ENCODE data around the gene ONECUT1.

Gene ONECUT1

GRCh38 chr15:52733696-52734255 lies 56.4 kb downstream of the ONECUT1 start:
- DNase-seq (ENCODE audit: low read depth in 3 of 3) = no peak

- no peak for DNase-seq (ENCODE audit: low read depth in 3 of 3)
These were observed 57.0 kb downstream of the ONECUT1 start for GRCh38 chr15:52733088-52733487.

DNA sequence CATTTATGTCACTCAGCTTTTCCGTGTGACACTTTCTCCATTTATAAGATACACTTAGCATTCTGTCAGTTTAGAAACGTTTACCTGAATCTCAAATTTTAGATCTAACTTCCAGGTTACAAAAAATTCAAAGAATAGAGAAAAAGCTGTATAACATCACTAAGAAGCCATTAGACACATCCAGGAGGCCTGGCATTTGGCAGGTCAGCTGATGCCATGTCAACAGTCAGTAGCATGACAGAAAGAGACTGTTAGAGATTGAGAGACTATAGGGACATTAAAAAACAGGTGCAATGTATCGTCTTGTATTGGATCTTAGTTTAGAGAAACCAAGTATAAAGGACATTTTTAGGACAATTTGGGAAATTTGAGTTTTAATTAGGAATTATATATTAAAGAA lies 57.6 kb downstream of the ONECUT1 start:
- no peak for DNase-seq (ENCODE audit: low read depth in 3 of 3)

DNA sequence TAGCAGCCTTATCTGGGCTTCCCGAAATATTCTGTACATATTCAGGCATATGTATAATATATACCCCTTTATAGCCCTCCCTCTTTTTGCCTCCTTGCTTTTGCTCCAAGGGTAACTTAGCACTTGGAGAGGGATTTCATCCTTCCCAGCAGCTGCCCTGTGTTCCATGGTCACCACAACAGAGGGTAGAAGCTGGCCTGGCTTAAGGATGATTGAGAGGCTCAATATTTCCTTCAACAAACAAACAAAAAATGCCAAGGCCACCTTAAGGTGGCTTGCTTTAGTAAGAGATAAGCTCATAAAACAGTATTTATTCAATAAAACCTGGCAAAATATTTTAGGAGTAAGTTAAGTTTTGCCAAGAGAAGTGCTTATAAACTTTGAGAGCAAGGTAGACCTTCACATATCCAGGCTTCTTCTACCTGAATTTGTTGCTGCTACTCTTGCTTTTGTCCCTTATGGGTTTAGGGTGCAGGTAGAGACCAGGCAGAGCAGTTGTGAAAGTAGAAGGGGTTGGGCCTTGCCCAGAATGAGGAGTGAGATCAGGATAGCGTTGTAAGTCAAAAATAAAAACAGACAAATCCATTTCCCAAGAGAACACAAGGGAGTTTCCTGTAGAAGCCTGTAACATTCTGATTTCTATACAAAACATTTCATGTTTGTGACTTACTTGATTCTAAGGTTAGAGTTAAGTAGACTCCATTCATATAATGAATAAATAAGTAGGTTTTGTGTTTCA lies 58.2 kb downstream of the ONECUT1 start:
- DNase-seq (ENCODE audit: low read depth in 3 of 3) = no peak

DNA sequence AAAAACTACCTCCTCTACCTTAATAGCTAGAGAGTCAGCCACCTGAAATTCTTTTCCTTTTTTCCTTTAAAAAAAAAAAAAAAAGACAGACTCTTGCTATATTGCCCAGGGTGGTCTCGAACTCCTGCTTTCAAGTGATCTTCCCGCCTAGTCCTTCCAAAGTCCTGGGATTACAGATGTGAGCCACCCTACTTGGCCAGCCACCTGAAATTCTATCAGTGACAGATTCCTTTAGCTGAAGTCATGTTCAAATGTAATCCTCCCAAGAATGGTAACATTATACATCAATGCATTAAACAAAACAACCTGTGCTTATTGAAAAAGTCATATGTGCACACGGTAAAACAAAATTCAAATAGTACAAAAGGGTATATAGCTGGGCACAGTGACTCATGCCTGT lies 59.1 kb downstream of the ONECUT1 start:
- no peak for DNase-seq (ENCODE audit: low read depth in 3 of 3)

DNA sequence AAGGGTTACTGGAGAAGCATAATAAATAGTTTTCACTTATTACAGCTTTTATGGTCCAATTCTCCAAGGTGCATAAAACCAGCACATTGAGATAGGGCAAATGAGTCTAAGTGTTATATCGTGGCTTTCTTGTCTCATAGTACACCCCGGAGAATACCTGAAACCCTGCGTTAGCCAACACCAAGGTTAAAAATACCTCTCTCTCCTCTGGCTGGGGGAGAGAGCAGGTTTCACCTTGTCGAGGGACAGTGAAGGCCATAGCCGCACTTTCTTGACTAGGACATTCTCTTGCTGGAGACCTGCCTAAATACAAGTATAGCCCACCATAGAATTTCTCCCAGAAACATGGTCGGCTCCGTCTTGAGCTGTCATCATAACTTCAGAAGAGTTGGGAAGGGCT lies 59.5 kb downstream of the ONECUT1 start:
- DNase-seq (ENCODE audit: low read depth in 3 of 3) = no peak

DNA sequence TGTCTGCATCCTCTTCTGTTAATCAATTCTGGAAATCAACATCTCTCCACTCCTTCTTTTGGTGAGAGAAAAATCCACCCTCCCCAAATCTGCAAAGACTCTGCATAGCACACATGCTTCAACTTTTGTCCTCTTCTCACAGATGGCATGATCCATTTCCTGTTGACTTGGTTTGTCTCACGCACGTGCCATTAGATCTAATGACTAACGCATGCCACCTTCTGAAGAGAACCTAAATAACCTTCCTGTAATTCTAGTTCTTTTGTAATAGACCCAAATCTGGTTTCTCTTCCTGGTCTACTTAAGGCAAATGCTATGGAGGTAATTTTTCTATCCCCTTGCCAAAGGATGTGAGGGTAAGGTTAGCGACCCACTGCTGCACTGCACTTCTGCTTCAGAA lies 60.0 kb downstream of the ONECUT1 start:
- peak in 1 of 3 experiments; percentile 9 for DNase-seq (ENCODE audit: low read depth in 3 of 3)

DNA sequence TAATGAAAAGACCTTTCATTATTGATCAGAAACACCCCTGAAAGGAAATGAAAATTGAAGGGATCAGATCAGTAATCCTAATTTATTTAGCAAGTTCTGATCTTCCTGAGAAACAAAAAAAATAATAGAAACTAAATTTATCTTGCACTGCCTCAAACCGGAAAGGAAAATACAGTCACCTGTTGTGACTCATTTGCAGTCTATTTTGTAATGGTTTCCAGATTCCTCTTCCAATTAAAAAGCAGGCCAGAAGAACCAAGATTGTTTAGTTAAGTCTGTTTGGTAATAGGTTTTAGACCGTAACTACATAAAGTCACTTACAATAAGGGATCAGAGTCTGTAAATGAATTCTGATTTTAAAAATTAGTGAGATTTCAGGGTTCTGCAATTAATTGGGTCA lies 61.2 kb downstream of the ONECUT1 start:
- no peak for DNase-seq (ENCODE audit: low read depth in 3 of 3)

DNA sequence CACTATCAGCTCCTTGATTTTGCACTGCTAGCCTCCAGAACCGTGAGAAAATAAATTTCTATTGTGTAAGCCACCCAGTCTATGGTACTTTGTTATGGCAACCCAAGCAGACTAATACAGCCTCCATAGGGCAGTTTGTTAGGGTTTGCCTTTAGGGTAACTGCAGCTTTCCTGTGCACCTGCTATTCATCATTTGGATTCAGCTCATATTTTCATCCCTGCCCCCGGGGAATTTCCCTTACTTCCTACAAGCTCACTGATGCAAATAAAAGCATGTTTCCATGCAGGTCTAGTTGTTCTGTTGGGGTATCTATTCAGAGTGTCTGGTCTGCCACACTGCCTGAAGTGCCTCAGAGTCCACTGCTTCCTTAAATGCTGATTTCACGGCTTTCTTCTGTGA lies 62.3 kb downstream of the ONECUT1 start:
- no peak for DNase-seq (ENCODE audit: low read depth in 3 of 3)

GRCh38 chr15:52726195-52726594 lies 63.9 kb downstream of the ONECUT1 start:
- no peak for DNase-seq (ENCODE audit: low read depth in 3 of 3)

DNA sequence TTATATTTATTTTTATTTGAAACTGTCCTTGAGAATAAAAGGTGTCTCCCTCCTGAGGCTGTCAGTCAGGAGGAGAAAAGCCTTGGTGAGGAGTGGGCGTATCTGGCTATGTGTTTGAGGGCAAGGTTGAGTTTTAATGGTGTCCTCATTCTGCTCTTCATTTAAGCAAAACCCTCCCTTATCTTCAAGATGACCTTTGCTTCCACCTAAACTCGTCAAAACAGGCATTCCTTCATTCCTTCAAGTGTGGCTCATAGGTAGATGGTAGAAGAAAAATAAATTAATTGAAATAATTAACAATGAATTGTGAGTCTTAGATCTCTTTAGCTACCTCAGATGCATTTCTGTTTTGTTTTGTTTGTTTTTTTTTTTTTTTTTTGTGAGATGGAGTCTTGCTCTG lies 71.6 kb downstream of the ONECUT1 start:
- DNase-seq (ENCODE audit: low read depth in 3 of 3) = no peak

- DNase-seq (ENCODE audit: low read depth in 3 of 3) = no peak
These were observed 72.2 kb downstream of the ONECUT1 start for GRCh38 chr15:52717924-52718323.

DNA sequence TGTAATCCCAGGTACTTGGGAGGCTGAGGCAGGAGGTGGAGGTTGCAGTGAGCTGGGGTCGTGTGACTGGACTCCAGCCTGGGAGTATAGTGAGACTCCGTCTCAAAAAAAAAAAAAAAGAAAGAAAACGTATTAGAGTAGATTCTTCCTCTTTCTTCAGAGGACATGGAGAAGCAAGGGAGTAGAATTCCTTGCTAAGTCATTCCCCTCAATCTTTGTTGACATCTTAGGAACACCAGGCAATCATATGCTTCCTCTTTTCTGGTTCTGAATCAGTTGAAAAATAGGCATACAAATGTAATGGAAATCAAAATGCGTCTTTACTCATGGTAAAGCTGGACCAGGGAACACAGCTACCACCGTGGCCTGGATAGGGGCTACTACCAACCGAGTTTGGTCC lies 72.7 kb downstream of the ONECUT1 start:
- no peak for DNase-seq (ENCODE audit: low read depth in 3 of 3)

GRCh38 chr15:52716536-52716935 lies 73.6 kb downstream of the ONECUT1 start:
- DNase-seq (ENCODE audit: low read depth in 3 of 3) = no peak

- DNase-seq (ENCODE audit: low read depth in 3 of 3) = no peak
These were observed 74.7 kb downstream of the ONECUT1 start for GRCh38 chr15:52715411-52715810.

GRCh38 chr15:52714968-52715367 lies 75.2 kb downstream of the ONECUT1 start:
- no peak for DNase-seq (ENCODE audit: low read depth in 3 of 3)

DNA sequence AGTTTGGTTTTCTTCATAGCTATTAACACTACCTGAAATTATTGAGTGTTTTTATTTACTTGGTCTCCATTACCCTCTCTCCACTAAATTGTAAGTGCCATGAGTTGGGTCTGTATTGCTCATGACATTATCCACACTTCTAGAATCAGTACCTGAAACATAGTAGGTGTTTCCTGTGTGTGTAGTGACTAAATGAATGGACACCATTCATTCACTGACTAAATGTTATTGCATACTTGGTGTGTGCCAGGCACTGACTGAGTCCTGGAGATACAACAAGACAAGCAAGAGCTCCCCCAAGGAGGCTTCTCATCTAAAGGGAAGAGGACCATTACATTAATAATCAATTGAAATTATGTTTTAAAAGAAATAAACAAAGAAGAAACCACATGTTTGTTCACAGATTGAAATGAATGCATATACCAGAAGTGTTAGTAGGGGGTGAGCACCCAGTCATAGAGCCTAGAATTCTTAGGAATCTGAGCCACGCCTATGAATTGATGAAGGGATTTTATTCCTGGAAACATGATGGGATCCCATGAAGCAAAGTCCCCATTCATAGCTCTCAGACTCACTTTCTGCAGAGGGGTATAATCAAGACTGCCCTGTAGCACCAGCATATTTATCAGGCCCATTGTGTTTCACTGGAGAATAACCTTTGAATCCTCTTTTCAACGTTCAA lies 79.3 kb downstream of the ONECUT1 start:
- DNase-seq (ENCODE audit: low read depth in 3 of 3) = no peak

- DNase-seq (ENCODE audit: low read depth in 3 of 3) = no peak
These were observed 80.0 kb downstream of the ONECUT1 start for GRCh38 chr15:52710050-52710707.

- no peak for DNase-seq (ENCODE audit: low read depth in 3 of 3)
These were observed 80.8 kb downstream of the ONECUT1 start for GRCh38 chr15:52709187-52709981.

Data from stimulated activated CD4-positive, alpha-beta T cell treated with anti-CD3 and anti-CD28 coated beads, TNF-alpha, amount 100 ng/mL, for 24 hours (primary cell).